Mammary microvascular endothelial cell (primary cell): Measurements from ENCODE around the gene MTCH1. TPM values are rescaled to one million over a fixed set of nuclear protein-coding genes. Genes with fewer than 3 reads are reported as not detected.

Experiments used
- total RNA-seq: library from RNA; depleted of rRNA; stranded (reverse); fragments of >200 nt; gene quantifications from 2 replicates; pipeline ENCODE4 v1.2.3, GENCODE V29; 2015

The MTCH1 gene, protein sequence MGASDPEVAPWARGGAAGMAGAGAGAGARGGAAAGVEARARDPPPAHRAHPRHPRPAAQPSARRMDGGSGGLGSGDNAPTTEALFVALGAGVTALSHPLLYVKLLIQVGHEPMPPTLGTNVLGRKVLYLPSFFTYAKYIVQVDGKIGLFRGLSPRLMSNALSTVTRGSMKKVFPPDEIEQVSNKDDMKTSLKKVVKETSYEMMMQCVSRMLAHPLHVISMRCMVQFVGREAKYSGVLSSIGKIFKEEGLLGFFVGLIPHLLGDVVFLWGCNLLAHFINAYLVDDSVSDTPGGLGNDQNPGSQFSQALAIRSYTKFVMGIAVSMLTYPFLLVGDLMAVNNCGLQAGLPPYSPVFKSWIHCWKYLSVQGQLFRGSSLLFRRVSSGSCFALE
- 266 and 272 TPM in 2 replicates for total RNA-seq

DNA sequence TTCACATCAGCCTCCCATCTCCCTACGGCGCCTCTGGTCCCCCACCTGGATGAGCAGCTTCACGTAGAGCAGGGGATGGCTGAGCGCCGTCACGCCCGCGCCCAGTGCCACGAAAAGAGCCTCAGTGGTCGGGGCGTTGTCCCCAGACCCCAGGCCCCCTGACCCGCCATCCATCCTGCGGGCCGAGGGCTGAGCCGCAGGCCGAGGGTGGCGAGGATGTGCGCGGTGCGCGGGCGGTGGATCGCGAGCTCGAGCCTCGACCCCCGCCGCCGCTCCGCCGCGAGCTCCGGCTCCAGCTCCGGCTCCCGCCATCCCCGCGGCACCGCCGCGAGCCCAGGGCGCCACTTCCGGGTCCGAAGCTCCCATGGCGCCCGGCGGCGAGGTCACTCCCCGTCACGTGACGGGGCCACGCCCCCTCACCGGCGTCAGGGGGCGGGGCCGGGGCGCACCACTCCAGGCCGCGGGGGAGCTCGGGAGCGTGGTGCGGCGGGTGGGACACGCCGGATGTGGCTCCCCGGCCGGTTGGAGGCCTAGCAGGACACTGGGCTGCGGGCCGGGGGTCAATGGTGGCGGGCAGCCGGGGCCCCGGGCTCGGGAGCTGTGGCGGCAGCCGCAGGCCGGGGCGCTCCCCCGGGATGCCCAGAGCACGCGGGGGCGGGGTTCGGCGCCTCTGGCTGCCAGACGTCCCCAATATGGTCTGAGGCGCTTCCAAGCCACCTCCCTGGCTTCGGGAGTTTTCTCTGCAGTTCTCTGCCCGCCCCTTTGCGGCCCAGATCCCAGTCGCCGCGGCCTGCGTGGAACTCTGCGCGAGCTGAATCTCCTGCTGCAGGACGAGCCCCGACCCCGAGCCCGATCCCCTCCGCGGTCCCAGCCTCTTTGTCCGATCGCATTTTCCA lies at the start of gene MTCH1:
MTCH1 (minus strand) TSS at position 389 of the 896 bp plus-strand sequence; CDS start at position 366, 23 bp downstream.

DNA sequence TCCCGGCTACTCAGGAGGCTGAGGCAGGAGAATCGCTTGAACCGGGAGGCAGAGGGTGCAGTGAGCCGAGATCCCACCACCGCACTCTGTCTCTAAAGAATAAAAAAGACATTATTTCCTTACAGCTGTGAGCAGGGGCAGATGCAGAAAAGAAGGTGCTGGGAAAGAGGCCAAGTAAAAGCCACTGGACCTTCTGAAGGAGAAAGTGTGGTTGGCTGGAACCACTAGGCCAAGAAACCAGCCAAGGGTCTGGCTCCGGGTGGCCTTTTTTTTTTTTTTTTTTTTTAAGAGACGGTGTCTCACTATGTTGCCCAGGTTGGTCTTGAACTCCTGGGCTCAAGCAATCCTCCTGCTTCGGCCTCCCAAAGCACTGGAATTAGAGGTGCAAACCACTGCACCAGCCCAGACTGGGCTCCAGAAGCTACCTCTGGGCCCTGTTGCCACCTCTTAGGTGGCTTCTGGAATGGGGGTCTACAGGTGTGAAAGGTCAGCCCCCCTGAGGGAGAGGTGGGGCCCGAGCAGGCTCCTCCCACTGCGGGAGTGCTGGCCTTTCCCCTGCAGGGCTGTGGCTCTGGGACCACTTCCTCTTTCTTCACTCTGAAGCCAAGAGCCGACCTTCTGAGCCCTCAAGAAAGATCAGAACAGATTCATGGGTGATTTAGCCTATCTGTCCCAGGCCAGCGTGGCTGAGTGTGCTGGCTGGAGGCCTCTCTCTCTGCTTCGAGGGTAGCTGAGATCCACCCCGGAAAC lies 19.2 kb upstream of the MTCH1 start, which contains the start of gene FGD2:
FGD2 (plus strand) TSS at position 595 of the 750 bp plus-strand sequence. CDS start 163 bp downstream, outside the sequence.

DNA sequence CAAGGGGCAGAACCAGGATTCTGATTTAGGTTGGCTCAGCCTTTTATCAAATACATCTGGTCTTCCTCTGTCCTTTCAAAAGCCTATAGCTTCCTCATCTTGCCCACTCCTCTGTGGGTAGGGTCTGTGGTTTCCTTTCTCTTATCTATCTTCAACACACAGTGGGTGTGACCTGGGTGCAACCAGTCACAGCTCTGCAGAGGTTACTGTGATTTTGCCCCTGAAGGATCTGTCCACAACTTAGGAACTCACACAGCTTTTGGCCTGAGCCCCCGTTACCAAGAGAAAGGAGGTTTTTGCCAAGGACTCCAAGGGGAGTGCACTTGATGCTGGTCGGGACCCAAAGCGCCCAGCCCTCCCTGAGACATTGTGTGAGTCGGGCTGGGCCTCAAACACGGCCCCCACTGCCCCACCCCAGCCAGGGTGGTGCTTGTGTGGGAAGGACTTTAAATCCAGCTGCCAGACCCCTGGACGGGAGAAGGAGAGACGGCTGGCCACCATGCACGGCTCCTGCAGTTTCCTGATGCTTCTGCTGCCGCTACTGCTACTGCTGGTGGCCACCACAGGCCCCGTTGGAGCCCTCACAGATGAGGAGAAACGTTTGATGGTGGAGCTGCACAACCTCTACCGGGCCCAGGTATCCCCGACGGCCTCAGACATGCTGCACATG lies 31.6 kb downstream of the MTCH1 start, which contains the start of gene PI16:
PI16 (plus strand) TSS at position 477 of the 670 bp plus-strand sequence; CDS start at position 500, 23 bp downstream.

Other genes with a start within 250 kb of the MTCH1 start
- 2.3 and 3.3 TPM in 2 replicates for gene CPNE5, start 146.8 kb downstream of the MTCH1 start, total RNA-seq
- 35.6 and 38.4 TPM in 2 replicates for gene PPIL1, start 111.4 kb downstream of the MTCH1 start, total RNA-seq
- 31.7 and 35.8 TPM in 2 replicates for gene C6orf89, start 100.2 kb downstream of the MTCH1 start, total RNA-seq
- gene PI16, start 31.5 kb downstream of the MTCH1 start, total RNA-seq: 0.98 TPM in 1 of 2 replicates, not detected in the other
- not detected in 2 replicates for gene FGD2, start 19.5 kb upstream of the MTCH1 start, total RNA-seq
- 6.1 and 8.4 TPM in 2 replicates for gene PIM1, start 184.0 kb upstream of the MTCH1 start, total RNA-seq